MV-4-11 (cell line): ENCODE results near the gene ATP10B.
"Not testable (repeated sequence)": the region's sequence is repeated elsewhere in the genome, so short reads cannot be mapped to it uniquely, and the experiment has no call there.

Source experiments
- DNase-seq: peaks from one replicate; lab custom pipeline; 2025; lab: John Stamatoyannopoulos, UW

Gene ATP10B

GRCh38 chr5:160831801-160832200 lies 20.2 kb downstream of the ATP10B start:
- DNase-seq = no peak

- DNase-seq = peak; percentile 88
Measured at GRCh38 chr5:160824301-160825001, 27.6 kb downstream of the ATP10B start.

GRCh38 chr5:160812996-160813395 lies 39.0 kb downstream of the ATP10B start:
- DNase-seq = not testable (repeated sequence)

- DNase-seq = no peak
Measured at GRCh38 chr5:160805376-160805775, 46.6 kb downstream of the ATP10B start.

- peak; percentile 50 for DNase-seq
Measured at GRCh38 chr5:160802592-160802991, 49.4 kb downstream of the ATP10B start.

GRCh38 chr5:160800375-160801275 lies 51.4 kb downstream of the ATP10B start:
- no peak for DNase-seq

- peak; percentile 98 for DNase-seq
Measured at GRCh38 chr5:160799184-160799583, 52.8 kb downstream of the ATP10B start.

GRCh38 chr5:160797020-160797419 lies 55.0 kb downstream of the ATP10B start:
- DNase-seq = no peak

- no peak for DNase-seq
Measured at GRCh38 chr5:160793530-160793899, 58.5 kb downstream of the ATP10B start.

- no peak for DNase-seq
Measured at GRCh38 chr5:160792732-160793529, 59.1 kb downstream of the ATP10B start.

GRCh38 chr5:160792281-160792680 lies 59.7 kb downstream of the ATP10B start:
- peak; percentile 32 for DNase-seq

GRCh38 chr5:160789219-160789859 lies 62.7 kb downstream of the ATP10B start:
- DNase-seq = no peak

- no peak for DNase-seq
Measured at GRCh38 chr5:160788102-160788660, 63.8 kb downstream of the ATP10B start.

- peak; percentile 27 for DNase-seq
Measured at GRCh38 chr5:160787240-160787639, 64.8 kb downstream of the ATP10B start.

GRCh38 chr5:160774666-160775315 lies 77.2 kb downstream of the ATP10B start:
- no peak for DNase-seq

- DNase-seq = no peak
Measured at GRCh38 chr5:160773646-160774410, 78.2 kb downstream of the ATP10B start.

- no peak for DNase-seq
Measured at GRCh38 chr5:160772854-160773253, 79.2 kb downstream of the ATP10B start.

GRCh38 chr5:160770718-160771117 lies 81.3 kb downstream of the ATP10B start:
- no peak for DNase-seq

GRCh38 chr5:160769301-160769700 lies 82.7 kb downstream of the ATP10B start:
- no peak for DNase-seq

GRCh38 chr5:160767062-160767461 lies 84.9 kb downstream of the ATP10B start:
- no peak for DNase-seq
